Left colon (tissue), 2 donors: ENCODE data around the gene SLC17A7. TPM values are rescaled to one million over a fixed set of nuclear protein-coding genes. Genes with fewer than 3 reads are reported as not detected.

Experiments used
- ATAC-seq: fragments of 200-7000 bp; cut with Tn5 transposase; one replicate; pipeline ENCODE4 v1.9.1; 2020; ENCODE audit warnings: mild to moderate bottlenecking, moderate library complexity
- DNase-seq, 2 donors: peaks; one replicate each; pipeline ENCODE4 v3.0.0-alpha.2; 2020
- intact Hi-C, 2 donors: fragments of 100-400 bp; cut with DNase I in 1 of 2; cut with micrococcal nuclease in 1 of 2; formaldehyde crosslinking; loops; one replicate each; pipeline versions ENCODE4 v1.11.2 to v1.14.0; 2022; cut with DNase I, micrococcal nuclease
- total RNA-seq, 2 donors: library from RNA; stranded (reverse); fragmentation: NEBNext Ultra II Directional; extraction: Animal tissue kit (Norgen Biotek cat#: 25700); gene quantifications; one replicate each; pipeline ENCODE4 v1.2.1, GENCODE V29; 2021
- donor health status: DM: no; HTN: no; CAD: no.
- donor health status: DM: yes; HTN: yes; CAD: no.

The SLC17A7 gene
- total RNA-seq, 2 donors from 2014 or later, result 0.24 to 0.81 TPM

DNA sequence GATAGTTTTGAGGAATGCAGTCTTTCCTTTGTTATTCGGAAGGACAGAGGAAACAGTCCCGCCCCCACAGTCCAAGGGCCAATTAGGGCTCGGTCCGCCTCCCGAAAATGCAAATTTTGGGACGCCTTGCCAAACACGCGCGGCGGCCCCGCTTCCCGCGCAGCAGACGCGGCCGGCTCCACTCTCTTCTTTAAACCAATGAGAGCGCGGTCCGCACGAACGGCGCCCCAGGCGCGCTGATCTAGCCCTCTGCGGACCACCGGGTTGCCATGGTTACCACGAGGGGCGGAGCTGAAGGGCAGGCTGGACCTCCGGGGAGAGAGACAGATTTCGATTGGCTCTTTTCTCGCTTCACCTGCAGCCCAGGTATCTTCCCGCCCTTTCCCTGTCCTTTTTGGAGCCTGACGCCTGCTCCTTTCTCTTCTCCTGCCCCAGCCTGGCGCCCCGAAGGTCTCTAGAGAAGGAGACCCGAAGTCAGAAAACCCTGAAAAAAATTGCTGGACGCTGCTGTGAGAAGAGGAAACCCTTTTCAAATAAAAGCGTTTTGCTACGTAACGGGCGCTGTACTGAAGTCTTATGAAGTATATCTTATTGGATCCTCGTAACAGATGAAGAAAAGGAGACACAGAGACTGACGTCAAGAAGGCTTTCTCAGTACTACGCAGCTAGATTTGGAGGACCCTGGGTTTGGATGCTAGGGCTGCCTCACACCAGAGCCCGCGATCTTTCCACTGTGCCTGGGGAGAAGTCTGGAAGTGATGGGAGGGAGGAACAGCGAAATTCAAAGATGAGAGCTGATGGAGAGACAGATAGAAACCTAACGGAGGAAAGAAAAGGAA, 20.1 kb downstream of the SLC17A7 start:
- peak; percentile 86 for ATAC-seq
- DNase-seq, result peak in 1 of 2 donors; percentile 64
- intact Hi-C loops, result no loop called here

DNA sequence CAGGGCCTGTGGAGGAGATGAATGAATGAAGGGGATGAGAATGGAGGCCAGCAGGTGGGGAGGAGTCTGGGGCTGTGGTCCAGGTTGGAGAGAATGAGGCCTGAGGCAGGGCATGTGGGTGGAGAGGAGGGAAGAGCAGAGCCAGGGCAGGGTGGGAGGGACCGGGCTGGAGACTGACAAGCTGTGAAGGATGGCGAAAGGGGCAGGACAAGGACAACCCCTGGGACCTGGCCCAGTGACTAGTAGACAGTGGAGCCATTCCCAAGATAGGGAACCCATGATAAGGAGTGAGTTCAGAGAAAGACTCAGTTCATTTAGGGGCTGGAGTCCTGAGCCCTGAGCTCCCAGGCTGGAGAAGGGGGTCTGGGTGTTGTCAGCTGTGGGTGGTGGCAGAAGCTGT, 21.1 kb downstream of the SLC17A7 start:
- no peak for DNase-seq
- intact Hi-C loops, result no loop called here
- no peak for ATAC-seq

DNA sequence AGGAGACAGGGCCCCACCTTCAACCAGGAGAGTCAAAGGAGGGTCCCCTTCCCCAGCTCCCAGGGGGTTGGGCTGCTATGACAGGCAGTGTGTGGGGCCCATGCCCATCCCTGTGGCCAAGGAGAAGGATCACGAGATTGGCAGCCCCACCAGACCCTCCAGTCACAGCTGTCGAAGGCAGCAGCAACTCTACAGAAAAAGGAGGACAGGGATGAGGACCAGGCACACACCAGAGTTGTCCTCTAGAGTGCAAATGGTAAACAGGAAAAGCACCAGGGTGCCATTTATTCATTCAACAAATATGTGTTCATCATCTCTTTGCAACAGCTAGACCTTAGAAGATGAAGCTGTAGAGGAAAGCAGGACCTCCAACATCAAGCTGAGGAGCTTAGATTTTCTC, 22.2 kb downstream of the SLC17A7 start:
- no peak for DNase-seq
- ATAC-seq, result no peak
- intact Hi-C loops, result no loop called here

DNA sequence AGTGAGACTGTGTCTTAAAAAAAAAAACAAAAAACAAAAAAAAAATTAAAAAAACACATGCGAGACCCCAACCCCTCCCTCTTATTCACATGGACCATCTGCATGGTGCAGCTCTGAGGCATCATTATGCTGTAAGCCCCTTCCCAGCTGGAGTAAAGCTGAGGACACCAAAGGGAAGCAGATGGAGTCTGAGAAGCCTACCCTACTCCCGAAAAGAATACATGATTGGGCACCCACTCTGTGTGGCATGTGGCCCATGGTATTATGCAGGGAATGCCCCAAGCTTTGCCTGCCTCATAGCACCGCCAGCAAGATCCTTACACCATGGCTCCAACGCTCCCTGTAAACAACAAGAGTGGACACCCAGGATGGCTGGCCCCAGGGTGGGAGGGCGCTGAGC, 22.8 kb downstream of the SLC17A7 start:
- intact Hi-C loops, result no loop called here
- ATAC-seq (no peak), DNase-seq (no peak)

DNA sequence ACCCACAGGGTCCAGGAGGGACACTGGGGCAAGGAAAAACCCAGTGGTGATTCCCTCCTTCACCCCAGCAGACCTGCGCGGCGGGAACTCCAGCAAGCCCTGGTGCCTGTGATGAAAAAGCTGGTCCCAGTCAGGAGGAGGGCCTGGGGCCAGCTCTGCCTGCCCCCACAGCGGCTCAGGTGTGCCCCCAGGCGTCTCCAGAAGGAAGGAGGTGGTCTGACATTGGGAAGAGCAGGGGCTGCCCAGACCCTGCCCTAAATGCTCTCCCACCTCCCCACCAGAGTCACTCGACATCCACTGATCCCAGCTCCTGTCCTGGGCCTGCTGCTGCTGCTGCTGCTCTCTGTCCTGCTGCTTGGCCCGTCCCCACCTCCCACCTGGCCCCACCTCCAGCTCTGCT, 24.2 kb downstream of the SLC17A7 start:
- ATAC-seq, result no peak
- intact Hi-C loops, result no loop called here
- no peak for DNase-seq

DNA sequence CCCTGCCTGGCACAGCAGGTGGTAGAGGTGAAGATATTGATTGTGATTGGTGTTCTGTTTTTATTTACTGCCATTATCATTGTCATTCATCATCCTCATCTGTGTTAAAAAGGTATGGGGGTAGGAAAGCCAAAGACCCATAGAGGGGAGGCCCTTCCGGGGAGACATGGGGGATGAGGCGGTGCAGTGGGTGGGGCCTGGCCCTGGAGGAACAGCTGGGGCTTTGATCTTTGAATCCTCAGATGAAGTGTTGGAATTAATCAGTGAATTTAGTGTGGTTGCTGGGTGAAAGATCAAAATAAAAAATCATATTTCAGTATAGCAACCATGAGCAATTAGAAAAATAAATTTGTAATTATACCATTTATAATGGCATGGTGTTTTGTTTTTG, 25.5 kb downstream of the SLC17A7 start:
- intact Hi-C loops, result no loop called here
- no peak for ATAC-seq
- no peak for DNase-seq

DNA sequence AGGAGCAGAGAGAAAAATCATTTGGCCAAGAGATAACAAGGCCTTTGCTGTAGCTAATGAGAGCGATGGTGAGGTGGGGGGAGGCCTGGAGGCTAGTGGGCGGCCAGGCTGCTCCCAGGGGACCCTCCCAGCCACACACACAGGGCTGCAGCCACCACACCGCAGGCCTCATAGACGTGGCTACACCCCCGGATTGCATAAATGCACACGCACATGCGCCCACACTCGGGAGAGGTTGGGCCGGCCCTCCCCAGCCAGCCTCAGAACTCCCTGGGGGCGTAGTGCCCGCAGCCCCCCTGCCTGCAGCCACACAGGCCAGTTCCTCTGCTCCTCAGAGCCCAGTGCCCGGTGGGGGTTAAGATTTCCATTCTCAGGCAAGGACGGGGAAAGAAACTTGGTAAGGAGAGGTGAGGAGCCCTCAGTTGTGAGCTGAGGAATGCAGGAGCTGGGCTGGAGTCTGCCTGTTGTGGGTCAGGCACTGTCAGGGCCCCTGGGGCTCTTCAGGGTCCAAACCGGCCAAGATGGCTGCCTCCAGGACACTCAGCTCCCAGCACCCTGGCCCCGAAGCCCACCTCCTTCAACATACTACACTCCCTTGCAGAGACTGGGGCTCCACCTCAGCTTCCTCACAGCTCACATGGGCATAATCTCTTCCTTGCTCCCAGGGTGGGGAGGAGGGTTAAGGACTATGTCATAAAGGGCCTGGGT, 26.1 kb downstream of the SLC17A7 start:
- intact Hi-C loops, result no loop called here
- DNase-seq, result no peak

DNA sequence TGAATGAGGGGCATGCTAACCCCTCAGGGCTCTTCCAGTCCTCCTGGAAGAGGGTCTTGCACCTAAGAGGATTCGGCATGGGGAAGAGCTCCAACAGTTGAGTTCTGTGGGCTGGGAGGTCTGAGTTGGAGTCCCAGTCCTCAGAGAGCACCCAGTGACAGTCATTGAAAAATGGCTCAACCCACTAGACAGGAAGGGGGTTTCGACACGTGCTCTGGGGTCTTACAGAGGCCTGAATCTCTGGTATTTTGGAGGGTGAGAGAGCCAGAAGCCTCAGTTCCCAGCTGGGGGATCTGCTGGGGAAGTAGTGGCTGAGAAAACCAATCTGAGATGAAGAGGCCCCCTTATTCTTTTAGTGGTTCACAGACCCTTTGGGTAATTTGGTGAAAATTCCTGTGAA, 27.1 kb downstream of the SLC17A7 start:
- no peak for ATAC-seq
- no peak for DNase-seq
- intact Hi-C loops, result no loop called here

More for the DNA sequence above, 26.1 kb downstream of the SLC17A7 start:
- ATAC-seq, result no peak

DNA sequence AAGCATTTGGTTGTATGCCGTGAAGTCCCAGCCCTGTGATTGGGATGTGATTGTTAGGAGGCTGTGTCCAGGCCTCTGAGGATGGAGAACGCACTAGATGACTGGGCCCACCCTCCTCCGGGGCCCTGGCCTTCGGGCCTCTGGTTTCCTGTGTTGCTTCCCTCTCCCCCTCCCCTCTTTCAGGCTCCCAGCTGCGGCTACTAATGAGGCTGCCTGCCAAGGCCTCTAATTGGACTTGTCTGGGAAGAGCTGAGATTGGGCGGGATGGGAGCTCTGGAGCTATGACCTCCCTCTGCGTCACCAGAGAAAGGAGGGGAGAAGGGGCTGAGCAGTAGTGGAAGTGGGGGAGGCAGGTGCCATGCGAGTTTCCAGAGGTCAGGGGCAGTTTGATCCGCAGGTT, 28.0 kb downstream of the SLC17A7 start:
- ATAC-seq (no peak), DNase-seq (no peak)
- intact Hi-C loops, result no loop called here

DNA sequence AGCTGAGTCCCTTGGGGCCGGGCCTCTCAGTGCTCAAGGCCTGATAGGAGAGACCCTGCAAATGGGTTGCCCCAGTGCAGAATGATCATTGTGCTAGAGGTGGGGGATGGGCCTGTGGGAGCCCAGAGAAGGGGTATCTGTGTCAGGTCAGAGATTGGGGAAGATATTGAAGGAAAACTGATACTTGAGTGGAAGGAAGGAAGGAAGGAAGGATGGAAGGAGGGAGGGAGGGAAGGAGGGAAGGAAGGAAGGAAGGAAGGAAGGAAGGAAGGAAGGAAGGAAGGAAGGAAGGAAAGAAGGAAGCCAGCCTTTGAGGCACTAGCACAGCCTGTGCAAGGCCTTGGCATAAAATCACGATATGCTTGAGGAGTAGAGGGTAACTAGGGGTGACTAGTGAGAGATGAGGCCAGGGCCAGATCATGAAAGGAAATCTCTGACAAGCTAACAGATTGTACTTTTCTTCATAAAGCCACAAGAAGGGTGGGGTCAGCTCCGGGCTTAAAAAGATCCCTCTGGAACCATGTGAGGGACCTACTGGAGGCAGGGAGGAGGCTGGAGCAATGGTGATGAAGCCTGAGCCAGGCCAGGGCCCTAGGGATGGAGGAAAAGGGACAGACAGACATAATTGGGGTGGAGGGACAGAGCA, 29.5 kb downstream of the SLC17A7 start:
- DNase-seq (no peak), ATAC-seq (no peak)
- intact Hi-C loops, result no loop called here

DNA sequence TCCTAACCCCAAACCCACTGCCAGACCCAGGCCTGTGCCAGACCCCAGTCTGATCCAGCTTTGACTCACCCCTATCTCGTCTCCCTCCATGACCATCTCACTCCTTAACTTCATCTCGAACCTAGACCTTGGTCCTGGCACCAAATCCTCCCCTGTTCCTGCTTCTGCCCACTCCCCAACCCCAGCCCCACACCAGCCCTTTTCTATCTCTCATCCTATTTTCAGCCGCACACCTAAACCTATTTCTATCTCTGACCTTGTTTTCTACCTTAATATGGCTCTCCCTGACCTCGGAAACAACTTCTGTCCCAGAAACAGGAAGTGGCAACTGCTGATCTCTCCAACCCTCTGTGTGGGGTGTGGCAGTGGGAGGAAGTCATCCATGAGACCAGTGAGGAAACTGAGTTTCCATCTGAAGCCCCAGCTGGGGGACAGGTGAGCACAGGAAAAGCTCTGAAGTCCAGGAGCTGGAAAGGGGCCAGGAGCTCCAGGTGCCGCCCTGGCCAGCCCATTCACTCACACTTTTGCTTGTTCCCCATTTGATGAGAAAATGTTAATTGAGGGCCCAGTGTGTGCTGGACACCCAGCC, 31.8 kb downstream of the SLC17A7 start:
- peak; percentile 52 for ATAC-seq
- no peak for DNase-seq
- intact Hi-C loops, result no loop called here

DNA sequence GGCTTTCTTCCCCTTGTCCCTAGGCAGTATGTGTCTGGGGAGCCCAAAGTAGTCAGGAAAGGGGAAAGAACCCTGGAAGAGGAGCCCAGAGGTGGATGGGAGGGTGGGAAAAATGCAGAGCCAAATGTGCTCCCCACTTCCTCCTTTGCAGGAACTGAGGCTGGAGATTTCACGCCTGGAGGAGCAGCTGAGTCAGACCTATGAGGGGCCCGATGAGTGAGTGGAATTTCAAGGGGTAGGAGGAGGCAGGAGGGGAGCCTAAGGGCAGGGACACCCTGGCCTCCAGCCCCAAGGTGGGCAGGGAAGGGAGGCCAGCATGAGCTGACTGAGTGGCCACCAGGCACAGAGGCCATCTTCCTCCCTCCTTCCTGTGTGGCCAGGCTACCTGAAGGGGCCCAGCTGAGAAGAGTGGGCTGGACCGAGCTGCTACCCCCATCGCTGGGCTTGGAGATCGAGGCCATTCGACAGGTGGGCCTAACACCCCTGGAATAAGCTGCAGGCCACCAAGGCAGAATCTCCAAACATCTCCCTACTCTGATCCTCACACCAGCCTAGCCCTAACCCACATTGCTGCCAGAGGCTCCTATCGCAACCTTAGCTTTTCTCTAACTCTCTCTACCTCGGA, 32.4 kb downstream of the SLC17A7 start:
- no peak for ATAC-seq
- no peak for DNase-seq

DNA sequence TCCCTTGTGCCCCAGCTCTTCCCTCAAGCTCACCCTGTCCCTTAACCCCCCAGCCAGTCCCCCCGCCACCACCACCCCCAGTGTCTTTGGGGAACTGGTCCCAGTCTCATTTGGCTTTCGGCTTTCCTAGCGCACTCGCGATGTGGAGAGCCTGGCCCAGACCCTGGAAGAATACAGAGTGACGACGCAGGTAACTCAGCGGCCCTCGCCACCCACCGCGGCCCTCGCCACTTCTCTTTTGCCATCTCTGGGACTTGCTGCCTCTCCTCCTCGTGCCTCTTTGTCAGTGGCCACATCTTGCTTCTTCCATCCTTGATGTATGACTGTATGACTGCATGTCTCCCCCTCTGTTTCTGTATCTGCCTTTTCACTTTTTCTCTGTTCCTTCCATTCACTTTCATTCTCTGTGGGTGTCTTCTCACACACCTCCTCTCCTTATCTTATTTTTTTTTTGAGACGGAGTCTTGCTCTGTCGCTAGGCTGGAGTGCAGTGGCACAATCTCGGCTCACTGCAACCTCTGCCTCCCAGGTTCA, 33.8 kb downstream of the SLC17A7 start:
- DNase-seq (no peak), ATAC-seq (no peak)
- intact Hi-C loops, result no loop called here

More for the DNA sequence above, 32.4 kb downstream of the SLC17A7 start:
- intact Hi-C loops, result no loop called here

DNA sequence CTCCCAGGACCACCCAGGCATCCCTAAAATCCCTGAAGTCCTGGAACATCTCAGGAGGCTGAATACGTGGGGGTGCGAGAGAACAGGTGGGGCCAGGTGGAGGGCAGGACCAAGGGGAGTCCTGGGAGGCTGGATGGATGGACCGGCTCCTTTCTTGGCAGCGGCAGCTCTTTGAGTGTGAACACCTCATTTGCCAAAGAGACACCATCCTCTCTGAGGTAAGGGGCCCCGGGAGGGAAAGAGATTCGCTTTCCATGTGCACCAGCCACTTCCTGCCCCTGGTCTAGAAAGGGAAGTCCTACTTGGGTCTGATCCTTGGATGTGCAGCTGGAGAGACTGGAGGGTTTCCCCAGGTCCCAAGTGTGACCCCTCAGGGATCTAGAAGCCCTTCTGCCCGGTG, 34.2 kb downstream of the SLC17A7 start:
- no peak for ATAC-seq
- DNase-seq, result no peak
- intact Hi-C loops, result no loop called here

DNA sequence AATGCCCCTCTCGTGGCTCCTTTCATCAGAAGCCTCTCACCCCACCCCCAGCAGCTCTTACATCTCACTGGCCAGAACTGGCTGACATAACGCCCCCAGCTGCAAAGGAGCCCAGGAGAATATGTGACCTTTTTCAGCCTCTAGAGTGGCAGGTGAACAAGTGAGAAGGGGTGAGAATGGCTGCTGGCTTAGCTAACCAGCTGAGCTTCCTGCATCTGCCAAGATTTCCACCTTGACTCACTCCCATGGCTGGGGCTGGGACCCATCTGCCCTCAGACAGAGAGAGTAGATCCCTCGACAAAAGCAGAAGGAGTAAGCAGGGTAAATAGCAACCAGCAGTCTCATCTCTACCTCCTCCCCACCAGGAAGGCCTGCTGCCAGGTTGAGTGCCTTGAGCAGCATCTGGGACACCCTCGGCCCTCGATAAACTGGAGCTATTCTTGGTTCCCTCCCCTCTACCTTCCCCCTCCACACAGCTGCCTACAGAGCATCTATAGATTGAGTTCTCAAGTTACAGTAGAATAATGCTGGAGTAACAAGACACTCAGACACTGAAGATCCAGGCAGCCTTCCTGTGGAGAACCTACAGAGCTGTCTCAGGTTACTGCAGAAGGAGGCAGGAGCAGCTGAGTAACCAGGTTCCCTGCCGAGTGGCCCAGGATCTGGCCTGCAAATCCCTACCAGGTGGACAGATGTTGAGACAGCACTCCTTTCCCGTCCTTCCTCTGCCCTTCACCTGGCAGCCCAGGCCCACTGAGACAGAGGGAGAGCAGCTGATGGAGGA, 37.7 kb downstream of the SLC17A7 start:
- intact Hi-C loops, result no loop called here
- no peak for DNase-seq
- ATAC-seq, result no peak

DNA sequence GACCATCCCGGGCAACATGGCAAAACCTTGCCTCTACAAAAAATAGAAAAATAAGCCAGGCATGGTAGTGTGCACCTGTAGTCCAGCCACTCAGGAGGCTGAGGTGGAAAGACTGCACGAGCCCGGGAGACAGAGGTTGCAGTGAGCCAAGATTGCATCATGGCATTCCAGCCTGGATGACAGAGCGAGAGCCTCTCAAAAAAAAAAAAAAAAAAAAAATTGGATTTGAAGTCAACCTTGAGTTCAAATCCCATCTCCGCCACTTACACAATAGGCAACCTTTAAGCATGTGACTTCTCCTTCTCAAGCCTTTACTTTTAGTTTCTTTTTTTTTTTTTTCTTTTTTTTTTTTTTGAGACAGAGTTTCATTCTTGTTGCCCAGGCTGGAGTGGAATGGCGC, 41.3 kb downstream of the SLC17A7 start:
- DNase-seq (no peak), ATAC-seq (no peak)
- intact Hi-C loops, result no loop called here

DNA sequence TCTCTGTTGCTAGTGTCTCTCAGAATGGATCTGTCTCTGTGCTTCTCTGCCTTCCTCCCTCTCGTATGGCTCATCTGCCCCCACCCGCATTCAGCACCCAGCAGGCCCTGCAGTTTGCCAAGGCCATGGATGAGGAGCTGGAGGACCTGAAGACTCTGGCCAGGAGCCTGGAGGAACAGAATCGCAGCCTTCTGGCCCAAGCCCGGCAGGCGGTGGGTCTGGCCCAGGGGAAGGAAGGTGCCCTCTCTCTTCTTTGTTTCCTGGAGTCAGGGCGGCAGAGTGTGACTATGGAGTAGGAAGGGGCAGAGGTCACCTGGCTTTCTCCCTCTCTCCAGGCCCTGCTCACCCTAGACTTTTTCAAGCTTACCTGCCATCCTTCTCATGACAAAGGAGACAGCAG, 42.4 kb downstream of the SLC17A7 start:
- DNase-seq (no peak), ATAC-seq (no peak)
- intact Hi-C loops, result no loop called here

DNA sequence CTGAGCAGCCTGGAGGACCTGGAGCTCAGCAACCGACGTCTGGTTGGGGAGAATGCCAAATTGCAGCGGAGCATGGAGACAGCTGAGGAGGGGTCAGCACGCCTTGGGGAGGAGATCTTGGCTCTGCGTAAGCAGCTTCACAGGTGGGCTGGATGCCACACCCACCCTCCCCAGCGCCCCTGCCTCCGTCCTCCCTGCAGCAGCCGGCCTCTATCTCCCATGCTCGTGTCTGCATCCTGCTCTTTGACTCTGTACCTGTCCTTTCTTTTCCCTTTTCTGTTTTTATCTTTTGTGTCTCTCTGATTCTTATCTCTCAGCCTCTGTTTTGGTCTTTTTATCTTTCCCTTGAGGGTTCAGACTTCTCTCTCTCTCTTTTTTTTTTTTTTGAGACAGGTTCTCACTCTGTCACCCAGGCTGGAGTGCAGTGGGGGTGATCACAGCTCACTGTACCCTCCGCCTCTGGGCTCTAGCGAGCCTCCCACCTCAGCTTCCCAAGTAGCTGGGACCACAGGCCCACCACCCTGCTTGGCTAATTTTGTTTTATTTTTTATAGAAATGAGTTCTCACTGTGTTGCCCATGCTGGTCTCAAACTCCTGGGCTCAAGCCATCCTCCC, 43.2 kb downstream of the SLC17A7 start:
- DNase-seq (no peak), ATAC-seq (no peak)
- intact Hi-C loops, result no loop called here
